Measurements from ENCODE around the gene NR3C2. TPM values are rescaled to one million over a fixed set of nuclear protein-coding genes. Genes with fewer than 3 reads are reported as not detected.

The NR3C2 gene
- total RNA-seq, 1 experiment from 2014 or later = 2.7 TPM

DNA sequence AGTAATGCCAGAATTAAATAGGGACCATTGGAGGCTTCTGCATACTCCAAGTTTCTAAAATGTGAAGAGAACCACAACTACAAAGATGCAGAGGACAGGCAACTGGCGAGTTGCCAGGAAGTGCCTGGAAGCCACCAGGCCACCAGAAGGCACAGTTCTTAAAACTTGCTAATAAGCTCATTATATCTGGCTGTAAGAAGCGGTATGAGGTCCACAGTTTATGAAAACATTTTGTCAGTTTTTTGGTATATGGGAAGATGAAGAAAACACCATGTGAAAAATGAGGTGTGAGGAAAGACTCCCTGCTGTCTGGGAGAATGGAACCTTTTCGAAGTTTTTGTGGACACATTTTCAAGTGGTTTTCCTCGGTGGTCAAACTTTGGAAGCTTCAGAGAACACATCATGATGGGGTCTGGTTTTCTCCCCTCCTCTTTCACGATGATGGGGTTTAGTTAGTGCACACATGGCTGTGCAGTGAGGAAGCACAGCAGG, 202.7 kb downstream of the NR3C2 start:
- Histone ChIP-seq H3K9me3 (ENCODE audit: control insufficient read depth in 1 of 2, insufficient read depth in 1 of 2, low read depth in 1 of 2, low read length in 2 of 2) (no peaks in the 10 kb centered on the region), H3K4me1 (ENCODE audit: control insufficient read depth in 1 of 2, insufficient read depth in 2 of 2, low read length in 2 of 2) (no peaks in the 10 kb centered on the region), H3K9ac (ENCODE audit: low read length) (no peak overlapping the region), H3K9me2 (ENCODE audit: insufficient read depth) (no peaks in the 10 kb centered on the region), H3K4me3 (replicated peaks in 1 of 2; ENCODE audit: low read depth in 1 of 2, low read length in 2 of 2) (no peak overlapping the region), H3K27ac (ENCODE audit: low read depth, low read length) (no peak overlapping the region), H4K20me1 (ENCODE audit: insufficient read depth) (no peaks in the 10 kb centered on the region), H3K27me3 (ENCODE audit: insufficient read depth, low read length) (no peaks in the 10 kb centered on the region), H3K79me2 (ENCODE audit: insufficient read depth, low read length) (no peaks in the 10 kb centered on the region), H2AFZ (ENCODE audit: low read depth, low read length, poor library complexity, severe bottlenecking) (no peak overlapping the region), H3K4me2 (ENCODE audit: low read length) (no peak overlapping the region), H3K36me3 (ENCODE audit: control insufficient read depth in 1 of 2, insufficient read depth in 2 of 2, low read length in 2 of 2) (no peaks in the 10 kb centered on the region)
- TF ChIP-seq EZH2phosphoT487 (IDR thresholded peaks at IDR 0.05; ENCODE audit: borderline replicate concordance) (no peak), POLR2A (IDR thresholded peaks at IDR 0.05; ENCODE audit: borderline replicate concordance, extremely low read depth, insufficient read depth, insufficient read length) (no peak), RAD21 (IDR thresholded peaks at IDR 0.05; ENCODE audit: low read depth) (no peak), TCF7L2 (IDR thresholded peaks at IDR 0.05; ENCODE audit: borderline replicate concordance, extremely low read depth, insufficient read depth, insufficient read length) (no peak), EZH2 (IDR thresholded peaks at IDR 0.05) (no peak), CEBPB (IDR thresholded peaks at IDR 0.05; ENCODE audit: low read depth) (no peak), ELF1 (IDR thresholded peaks at IDR 0.05; ENCODE audit: borderline replicate concordance, low read depth) (no peak)
- no TSS peak for BruUV-seq (replicated peaks)
- ATAC-seq (no peak), DNase-seq (ENCODE audit: low read depth, low spot score) (no peak)
- intact Hi-C loops (cut with micrococcal nuclease) = no loop called here
- POLR2A ChIA-PET = no interaction called here
- CTCF ChIA-PET = no interaction called here
- RAD21 ChIA-PET (ENCODE audit: low non-redundant PET in 1 of 2, low total read pairs in 2 of 2, uncharacterized antibody in 2 of 2, unreplicated experiment in 2 of 2) = no interaction called here

DNA sequence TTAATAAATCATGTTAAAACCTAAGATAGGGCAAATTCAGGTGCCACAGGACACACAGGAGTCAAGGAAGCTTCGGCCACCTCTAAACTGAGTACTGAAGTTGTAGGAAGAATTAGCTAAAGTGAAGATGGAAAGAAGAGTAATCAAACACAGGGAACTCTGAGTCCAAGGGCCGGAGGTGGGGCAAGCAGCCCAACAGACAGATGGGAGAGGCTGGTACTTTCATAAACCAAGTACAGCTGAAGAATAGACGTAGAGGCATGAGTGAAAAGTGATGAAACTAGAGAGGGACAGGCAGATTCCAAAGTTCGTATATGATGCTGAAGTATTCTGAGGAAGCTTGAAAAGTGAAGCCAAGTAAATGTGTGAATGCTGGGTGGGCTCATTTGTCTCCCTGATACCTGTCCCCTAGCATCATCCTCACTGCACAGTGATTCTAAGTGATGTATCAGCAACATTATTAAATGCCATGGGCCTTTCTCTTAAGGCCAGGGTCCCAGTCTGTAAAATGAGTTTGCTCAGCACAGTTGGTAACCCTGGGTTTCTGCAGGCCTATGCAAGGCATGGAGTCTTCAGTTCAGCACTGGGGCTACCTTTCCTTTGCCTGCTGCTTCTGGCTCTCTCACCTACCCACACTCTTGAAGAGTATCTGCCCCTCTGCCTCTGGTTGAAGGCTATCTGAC, 203.3 kb downstream of the NR3C2 start:
- H3K9ac ChIP-seq (ENCODE audit: low read length) = no peak overlapping the region
- H4K20me1 ChIP-seq (ENCODE audit: insufficient read depth) = no peaks in the 10 kb centered on the region
- BruUV-seq (replicated peaks) = no TSS peak
- DNase-seq (ENCODE audit: low read depth, low spot score) (no peak), ATAC-seq (no peak)
- intact Hi-C loops (cut with micrococcal nuclease) = no loop called here
- H2AFZ ChIP-seq (ENCODE audit: low read depth, low read length, poor library complexity, severe bottlenecking) = no peak overlapping the region
- no peak overlapping the region for H3K4me2 ChIP-seq (ENCODE audit: low read length)
- H3K36me3 ChIP-seq (ENCODE audit: control insufficient read depth in 1 of 2, insufficient read depth in 2 of 2, low read length in 2 of 2) = no peaks in the 10 kb centered on the region
- TF ChIP-seq SRF (IDR thresholded peaks at IDR 0.05; ENCODE audit: low read depth) = no peak
- no peak for TF ChIP-seq EGR1 (IDR thresholded peaks at IDR 0.05; ENCODE audit: low read depth)
- TF ChIP-seq, protein P1, sequence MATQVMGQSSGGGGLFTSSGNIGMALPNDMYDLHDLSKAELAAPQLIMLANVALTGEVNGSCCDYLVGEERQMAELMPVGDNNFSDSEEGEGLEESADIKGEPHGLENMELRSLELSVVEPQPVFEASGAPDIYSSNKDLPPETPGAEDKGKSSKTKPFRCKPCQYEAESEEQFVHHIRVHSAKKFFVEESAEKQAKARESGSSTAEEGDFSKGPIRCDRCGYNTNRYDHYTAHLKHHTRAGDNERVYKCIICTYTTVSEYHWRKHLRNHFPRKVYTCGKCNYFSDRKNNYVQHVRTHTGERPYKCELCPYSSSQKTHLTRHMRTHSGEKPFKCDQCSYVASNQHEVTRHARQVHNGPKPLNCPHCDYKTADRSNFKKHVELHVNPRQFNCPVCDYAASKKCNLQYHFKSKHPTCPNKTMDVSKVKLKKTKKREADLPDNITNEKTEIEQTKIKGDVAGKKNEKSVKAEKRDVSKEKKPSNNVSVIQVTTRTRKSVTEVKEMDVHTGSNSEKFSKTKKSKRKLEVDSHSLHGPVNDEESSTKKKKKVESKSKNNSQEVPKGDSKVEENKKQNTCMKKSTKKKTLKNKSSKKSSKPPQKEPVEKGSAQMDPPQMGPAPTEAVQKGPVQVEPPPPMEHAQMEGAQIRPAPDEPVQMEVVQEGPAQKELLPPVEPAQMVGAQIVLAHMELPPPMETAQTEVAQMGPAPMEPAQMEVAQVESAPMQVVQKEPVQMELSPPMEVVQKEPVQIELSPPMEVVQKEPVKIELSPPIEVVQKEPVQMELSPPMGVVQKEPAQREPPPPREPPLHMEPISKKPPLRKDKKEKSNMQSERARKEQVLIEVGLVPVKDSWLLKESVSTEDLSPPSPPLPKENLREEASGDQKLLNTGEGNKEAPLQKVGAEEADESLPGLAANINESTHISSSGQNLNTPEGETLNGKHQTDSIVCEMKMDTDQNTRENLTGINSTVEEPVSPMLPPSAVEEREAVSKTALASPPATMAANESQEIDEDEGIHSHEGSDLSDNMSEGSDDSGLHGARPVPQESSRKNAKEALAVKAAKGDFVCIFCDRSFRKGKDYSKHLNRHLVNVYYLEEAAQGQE (IDR thresholded peaks at IDR 0.05; ENCODE audit: low read depth) = no peak
- no peak for TF ChIP-seq EZH2 (IDR thresholded peaks at IDR 0.05)
- no peak for TF ChIP-seq SP1 (IDR thresholded peaks at IDR 0.05; ENCODE audit: low read depth)
- no peak for TF ChIP-seq RAD21 (IDR thresholded peaks at IDR 0.05; ENCODE audit: low read depth)
- no peaks in the 10 kb centered on the region for H3K4me1 ChIP-seq (ENCODE audit: control insufficient read depth in 1 of 2, insufficient read depth in 2 of 2, low read length in 2 of 2)
- CTCF ChIA-PET = no interaction called here
- no peaks in the 10 kb centered on the region for H3K9me3 ChIP-seq (ENCODE audit: control insufficient read depth in 1 of 2, insufficient read depth in 1 of 2, low read depth in 1 of 2, low read length in 2 of 2)
- no peaks in the 10 kb centered on the region for H3K27me3 ChIP-seq (ENCODE audit: insufficient read depth, low read length)
- H3K79me2 ChIP-seq (ENCODE audit: insufficient read depth, low read length) = no peaks in the 10 kb centered on the region
- POLR2A ChIA-PET = no interaction called here
- H3K9me2 ChIP-seq (ENCODE audit: insufficient read depth) = no peaks in the 10 kb centered on the region
- H3K4me3 ChIP-seq (replicated peaks in 1 of 2; ENCODE audit: low read depth in 1 of 2, low read length in 2 of 2) = no peak overlapping the region
- no peak overlapping the region for H3K27ac ChIP-seq (ENCODE audit: low read depth, low read length)
- RAD21 ChIA-PET (ENCODE audit: low non-redundant PET in 1 of 2, low total read pairs in 2 of 2, uncharacterized antibody in 2 of 2, unreplicated experiment in 2 of 2) = no interaction called here
